ENCODE data around the gene PHACTR2.
"Not testable (repeated sequence)": the region's sequence is repeated elsewhere in the genome, so short reads cannot be mapped to it uniquely, and the experiment has no call there.

The PHACTR2 gene

DNA sequence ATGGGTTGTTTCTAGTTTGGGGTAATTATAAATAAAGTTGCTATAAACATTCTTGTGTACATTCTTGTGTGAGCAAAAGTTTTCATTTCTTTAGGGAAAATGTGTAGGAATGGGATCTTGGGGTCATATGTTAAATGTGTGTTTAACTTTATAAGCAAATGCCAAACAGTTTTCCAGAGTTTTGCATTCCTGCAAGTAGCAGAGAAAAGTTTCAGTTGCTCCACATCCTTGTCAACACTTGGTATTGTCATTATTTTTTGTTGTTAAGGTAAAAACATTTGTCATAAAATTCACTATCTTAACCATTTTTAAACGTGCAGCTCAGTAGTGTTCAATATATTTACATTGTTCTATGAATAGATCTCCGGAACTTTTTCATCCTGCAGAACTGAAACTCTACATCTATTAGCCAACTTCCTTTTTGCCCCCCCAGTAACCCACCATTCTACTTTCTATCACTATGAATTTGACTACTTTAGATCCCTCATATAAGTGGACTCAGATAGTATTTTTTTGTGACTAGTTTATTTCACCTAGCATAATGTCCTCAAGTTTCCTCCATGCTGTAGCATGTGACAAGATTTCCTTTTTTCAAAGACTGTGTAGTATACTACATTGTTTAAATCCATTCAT, 48.4 kb downstream of the PHACTR2 start:
- Histone ChIP-seq H3K4me3 (ENCODE audit: low read depth, low read length) (no peak overlapping the region), H3K9me3 (no peaks in the 10 kb centered on the region), H3K4me1 (no peaks in the 10 kb centered on the region), H3K27me3 (no peaks in the 10 kb centered on the region), H3K36me3 (no peaks in the 10 kb centered on the region)
- TF ChIP-seq, protein P1, sequence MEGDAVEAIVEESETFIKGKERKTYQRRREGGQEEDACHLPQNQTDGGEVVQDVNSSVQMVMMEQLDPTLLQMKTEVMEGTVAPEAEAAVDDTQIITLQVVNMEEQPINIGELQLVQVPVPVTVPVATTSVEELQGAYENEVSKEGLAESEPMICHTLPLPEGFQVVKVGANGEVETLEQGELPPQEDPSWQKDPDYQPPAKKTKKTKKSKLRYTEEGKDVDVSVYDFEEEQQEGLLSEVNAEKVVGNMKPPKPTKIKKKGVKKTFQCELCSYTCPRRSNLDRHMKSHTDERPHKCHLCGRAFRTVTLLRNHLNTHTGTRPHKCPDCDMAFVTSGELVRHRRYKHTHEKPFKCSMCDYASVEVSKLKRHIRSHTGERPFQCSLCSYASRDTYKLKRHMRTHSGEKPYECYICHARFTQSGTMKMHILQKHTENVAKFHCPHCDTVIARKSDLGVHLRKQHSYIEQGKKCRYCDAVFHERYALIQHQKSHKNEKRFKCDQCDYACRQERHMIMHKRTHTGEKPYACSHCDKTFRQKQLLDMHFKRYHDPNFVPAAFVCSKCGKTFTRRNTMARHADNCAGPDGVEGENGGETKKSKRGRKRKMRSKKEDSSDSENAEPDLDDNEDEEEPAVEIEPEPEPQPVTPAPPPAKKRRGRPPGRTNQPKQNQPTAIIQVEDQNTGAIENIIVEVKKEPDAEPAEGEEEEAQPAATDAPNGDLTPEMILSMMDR (IDR thresholded peaks at IDR 0.05; ENCODE audit: low read depth, low read length): no peak
- DNase-seq: no peak

DNA sequence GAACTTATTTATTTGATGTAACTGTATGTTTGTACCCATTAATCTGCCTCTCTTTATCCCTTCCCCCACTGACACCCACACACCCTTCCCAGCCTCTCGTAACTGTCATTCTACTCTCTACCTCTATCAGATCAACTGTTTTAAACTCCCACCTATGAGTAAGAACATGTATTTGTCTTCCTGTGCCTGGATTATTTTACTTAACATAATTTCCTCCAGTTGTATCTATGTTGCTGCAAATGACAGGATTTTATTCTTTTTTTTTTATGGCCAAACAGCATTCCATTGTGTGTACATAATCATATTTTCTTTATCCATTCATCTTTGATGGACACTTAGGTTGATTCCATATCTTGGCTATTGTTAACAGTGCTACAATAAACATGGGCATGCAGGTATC, 49.3 kb downstream of the PHACTR2 start:
- TF ChIP-seq, protein P1 (IDR thresholded peaks at IDR 0.05; ENCODE audit: low read depth, low read length): no peak

DNA sequence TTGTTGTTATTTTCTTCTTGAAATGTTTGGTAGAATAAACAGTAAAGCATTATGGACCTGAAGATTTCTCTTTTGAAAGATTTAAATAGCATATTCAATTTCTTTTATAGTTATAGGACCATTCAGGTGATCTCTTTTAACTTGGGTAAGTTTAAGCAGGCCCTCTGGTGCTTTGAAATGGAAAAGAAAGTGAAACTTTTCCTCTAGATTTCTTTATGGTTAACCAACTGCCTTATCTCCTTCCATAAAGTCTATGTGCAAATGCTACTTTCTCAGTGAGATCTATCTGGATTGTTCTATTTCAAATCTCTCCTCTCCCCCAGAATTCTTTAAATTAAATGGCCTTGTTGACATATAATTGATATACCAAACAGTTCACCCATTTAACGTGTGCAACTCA, 54.0 kb downstream of the PHACTR2 start:
- DNase-seq: no peak
- TF ChIP-seq, protein P1 (IDR thresholded peaks at IDR 0.05; ENCODE audit: low read depth, low read length): no peak
- Histone ChIP-seq H3K4me3 (ENCODE audit: low read depth, low read length) (no peak overlapping the region), H3K9me3 (no peaks in the 10 kb centered on the region), H3K36me3 (no peaks in the 10 kb centered on the region), H3K4me1 (no peaks in the 10 kb centered on the region), H3K27me3 (no peaks in the 10 kb centered on the region)

More for the DNA sequence above, 49.3 kb downstream of the PHACTR2 start:
- Histone ChIP-seq H3K9me3 (no peaks in the 10 kb centered on the region), H3K4me3 (ENCODE audit: low read depth, low read length) (no peak overlapping the region), H3K4me1 (no peaks in the 10 kb centered on the region), H3K36me3 (no peaks in the 10 kb centered on the region), H3K27me3 (no peaks in the 10 kb centered on the region)
- DNase-seq: no peak

DNA sequence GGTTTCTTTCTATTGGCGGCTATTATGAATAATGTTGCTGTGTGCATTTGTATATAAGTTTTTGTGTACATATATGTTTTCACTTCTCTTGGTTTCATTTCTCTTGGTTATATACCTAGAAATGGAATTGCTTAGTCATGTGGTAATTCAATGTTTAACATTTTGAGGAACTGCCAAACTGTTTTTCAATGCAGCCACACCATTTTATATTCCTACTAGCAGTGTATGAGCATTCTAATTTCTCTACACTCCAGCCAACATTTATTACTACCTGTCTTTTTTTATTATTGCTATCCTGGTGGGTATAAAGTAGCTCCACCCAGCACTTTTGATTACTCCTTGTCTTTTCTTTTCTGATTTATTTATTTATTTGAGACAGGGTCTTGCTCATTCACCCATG, 54.8 kb downstream of the PHACTR2 start:
- Histone ChIP-seq H3K9me3 (no peaks in the 10 kb centered on the region), H3K4me3 (ENCODE audit: low read depth, low read length) (no peak overlapping the region), H3K4me1 (no peaks in the 10 kb centered on the region)

DNA sequence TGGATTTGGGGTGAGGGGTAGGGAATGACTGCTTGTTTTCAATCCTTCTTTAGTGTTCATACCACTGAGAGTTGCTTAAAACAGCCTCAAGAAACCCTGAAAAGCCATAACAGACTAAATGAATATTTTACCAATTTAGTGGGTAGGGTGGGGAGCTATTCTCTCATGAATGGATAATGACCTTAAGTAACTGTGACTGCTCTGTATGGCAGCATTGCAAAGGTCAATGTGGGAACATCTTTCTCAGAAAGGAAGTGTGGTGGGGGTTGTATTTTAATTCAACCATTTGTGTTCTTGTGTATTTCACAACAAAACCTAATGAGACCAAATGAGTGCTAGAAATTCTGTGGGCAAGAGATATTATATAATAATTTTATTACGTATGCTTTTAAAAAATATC, 55.7 kb downstream of the PHACTR2 start:
- TF ChIP-seq, protein P1 (IDR thresholded peaks at IDR 0.05; ENCODE audit: low read depth, low read length): no peak
- no peak for DNase-seq
- Histone ChIP-seq H3K9me3 (no peaks in the 10 kb centered on the region), H3K4me1 (no peaks in the 10 kb centered on the region), H3K27me3 (no peaks in the 10 kb centered on the region), H3K4me3 (ENCODE audit: low read depth, low read length) (no peak overlapping the region), H3K36me3 (no peaks in the 10 kb centered on the region)

More for the DNA sequence above, 54.8 kb downstream of the PHACTR2 start:
- TF ChIP-seq, protein P1 (IDR thresholded peaks at IDR 0.05; ENCODE audit: low read depth, low read length): no peak
- Histone ChIP-seq H3K36me3 (no peaks in the 10 kb centered on the region), H3K27me3 (no peaks in the 10 kb centered on the region)
- no peak for DNase-seq

DNA sequence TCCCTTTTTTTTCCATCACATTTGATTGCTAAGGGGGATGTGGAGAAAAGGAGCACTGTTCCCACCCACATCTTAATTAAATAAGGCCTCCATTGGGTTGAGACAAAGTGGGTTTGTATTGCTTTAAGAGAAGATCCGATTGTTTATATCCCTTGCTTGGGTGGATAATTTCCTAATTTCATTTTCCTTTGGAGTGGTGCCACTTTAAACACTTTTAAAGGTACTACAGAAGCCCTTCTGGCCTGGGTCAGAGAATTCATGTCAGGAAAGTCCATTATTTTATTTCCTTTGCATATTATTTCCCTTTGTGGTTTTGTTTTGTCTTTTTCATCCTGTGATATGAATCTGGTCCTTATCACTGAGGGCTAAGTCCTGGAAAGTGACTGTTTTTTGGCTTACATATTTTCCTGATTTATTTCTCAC, 56.9 kb downstream of the PHACTR2 start:
- H3K9me3 ChIP-seq: no peaks in the 10 kb centered on the region
- no peak for DNase-seq

DNA sequence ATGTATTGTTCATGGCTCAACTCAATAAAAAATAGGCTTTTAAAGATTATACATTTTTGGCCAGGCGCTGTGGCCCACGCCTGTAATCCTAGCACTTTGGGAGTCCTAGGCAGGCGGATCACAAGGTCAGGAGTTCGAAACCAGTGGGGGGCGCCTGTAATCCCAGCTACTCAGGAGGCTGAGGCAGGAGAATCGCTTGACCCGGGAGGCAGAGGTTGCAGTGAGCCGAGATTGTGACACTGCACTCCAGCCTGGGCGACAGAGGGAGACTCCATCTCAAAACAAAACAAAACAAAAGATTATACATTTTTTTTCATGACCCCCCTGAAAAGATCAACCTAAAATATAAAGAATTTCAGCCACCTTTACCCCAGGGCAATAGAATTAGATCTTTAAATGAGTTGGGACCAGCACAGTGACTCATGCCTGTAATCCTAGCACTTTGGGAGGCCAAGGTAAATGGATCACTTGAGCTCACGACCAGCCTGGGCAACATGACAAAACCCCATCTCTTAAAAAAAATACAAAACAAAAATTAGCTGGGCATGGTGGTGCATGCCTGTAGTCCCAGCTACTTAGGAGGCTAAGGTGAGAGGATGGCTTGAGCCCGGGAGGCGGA, 60.4 kb downstream of the PHACTR2 start:
- not testable (repeated sequence) for H3K36me3 ChIP-seq; H3K4me1 ChIP-seq; H3K4me3 ChIP-seq (ENCODE audit: low read depth, low read length); H3K9me3 ChIP-seq; H3K27me3 ChIP-seq; DNase-seq

More for the DNA sequence above, 56.9 kb downstream of the PHACTR2 start:
- Histone ChIP-seq H3K27me3 (no peaks in the 10 kb centered on the region), H3K36me3 (no peaks in the 10 kb centered on the region), H3K4me1 (no peaks in the 10 kb centered on the region), H3K4me3 (ENCODE audit: low read depth, low read length) (no peak overlapping the region)
- TF ChIP-seq, protein P1 (IDR thresholded peaks at IDR 0.05; ENCODE audit: low read depth, low read length): no peak

Measured in BE2C (cell line).